EH (cell line): ENCODE measurements around the gene TELO2.

Source experiments
- DNase-seq: peaks from one replicate; pipeline ENCODE4 v3.0.0-alpha.2; 2015; ENCODE audit warnings: low read depth

Gene TELO2

DNA sequence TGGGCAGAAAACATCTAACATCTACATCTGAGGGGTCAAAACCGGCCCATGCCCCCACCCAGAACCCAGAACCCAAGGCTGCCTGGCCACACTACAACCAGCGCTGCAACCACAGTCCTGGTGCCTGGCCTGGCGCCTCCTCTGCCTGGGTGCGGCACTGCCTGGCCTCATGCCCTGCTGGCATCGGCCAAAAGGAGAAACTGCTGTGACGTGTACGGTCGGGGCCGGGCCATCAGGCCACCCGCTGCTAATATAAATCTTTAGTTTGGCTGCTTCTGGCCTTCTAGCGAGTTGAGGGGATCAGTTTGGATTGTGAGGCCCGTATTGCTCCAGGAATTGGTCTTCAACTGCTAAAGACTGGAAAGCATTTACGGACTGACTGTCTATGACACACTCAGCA lies 63.1 kb downstream of the TELO2 start:
- DNase-seq: no peak

DNA sequence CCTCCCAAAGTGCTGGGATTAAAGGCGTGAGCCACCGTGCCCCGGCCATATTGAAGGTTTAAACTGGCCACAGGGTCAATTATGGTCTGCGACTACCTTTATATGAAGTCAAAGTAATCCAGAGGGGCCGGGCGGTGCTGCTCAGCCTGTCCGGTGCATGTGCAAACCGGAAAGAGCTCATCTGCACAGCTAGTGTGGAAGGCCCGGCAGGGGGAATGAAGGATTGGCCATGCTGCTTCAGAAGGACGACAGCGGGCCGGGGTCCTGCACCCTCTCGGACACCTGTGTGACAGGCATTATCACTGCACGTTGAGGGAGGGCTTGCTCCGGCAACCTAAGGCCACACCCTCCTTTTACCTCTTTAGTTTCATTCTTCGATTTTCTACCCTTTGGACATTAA lies 63.9 kb downstream of the TELO2 start:
- no peak for DNase-seq

DNA sequence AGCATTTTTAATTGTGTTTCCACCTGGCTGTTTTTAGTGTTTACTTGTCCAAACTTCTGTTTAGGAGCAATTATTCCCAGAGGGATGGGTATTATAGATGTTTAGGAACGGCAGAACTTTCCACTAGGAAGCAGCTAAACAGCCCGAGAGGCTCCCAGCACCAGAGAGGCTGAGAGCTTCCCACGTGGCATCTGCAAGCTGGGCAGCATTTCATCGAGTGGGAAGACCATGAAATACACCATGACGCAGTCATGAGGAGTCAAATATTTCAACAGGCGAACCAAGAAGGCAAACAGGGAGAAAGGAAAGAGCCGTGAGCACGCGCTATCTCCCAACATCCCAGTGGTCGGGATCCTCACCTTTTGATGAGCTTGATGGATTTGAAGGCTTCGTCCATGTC lies 64.4 kb downstream of the TELO2 start:
- DNase-seq: no peak

GRCh38 chr16:1559446-1559975 lies 66.4 kb downstream of the TELO2 start:
- no peak for DNase-seq
